K562 (cell line): ENCODE measurements around the gene CALM3. TPM values are rescaled to one million over a fixed set of nuclear protein-coding genes. Genes with fewer than 3 reads are reported as not detected.
A peak's percentile ranks its signal among the peaks of the same experiment; 100 is the strongest.

Experiments used
- ATF1 ChIP-seq, 2 experiments: fragments of 450-650 bp in 1 of 2; IDR thresholded peaks; 2 replicates each; pipeline ENCODE4 v1.6.1; 2016; ENCODE audit warnings: missing compliant biosample characterization in 1 of 2, missing genetic modification characterization in 1 of 2
- CEBPB ChIP-seq: fragments of 450-650 bp; IDR thresholded peaks from 2 replicates; pipeline ENCODE4 v1.6.1; 2016; ENCODE audit warnings: missing genetic modification characterization, missing compliant biosample characterization
- JUN ChIP-seq, 2 experiments: sonication (generic) in 1 of 2; formaldehyde crosslinking in 1 of 2; IDR thresholded peaks; 2 replicates each; pipeline versions ENCODE4 v1.6.1 to v1.8.0; 2012 to 2022; ENCODE audit warnings: borderline replicate concordance in 2 of 2, mild to moderate bottlenecking in 2 of 2, improper control_type of control experiment in 1 of 2, low read depth in 1 of 2, low read length in 1 of 2, missing genetic modification reagents in 1 of 2
- MEIS2 ChIP-seq: fragments of 450-650 bp; IDR thresholded peaks from 2 replicates; pipeline ENCODE4 v1.6.1; 2014; ENCODE audit warnings: mild to moderate bottlenecking; ENCODE audit not compliant: partially characterized antibody
- NFXL1 ChIP-seq: fragments of 450-650 bp; formaldehyde crosslinking; IDR thresholded peaks from 2 replicates; pipeline ENCODE4 v1.4.0; 2021; ENCODE audit warnings: mild to moderate bottlenecking
- NUFIP1 ChIP-seq: fragments of 450-650 bp; IDR thresholded peaks from 2 replicates; pipeline ENCODE4 v1.6.1; 2018; ENCODE audit not compliant: partially characterized antibody
- PKNOX1 ChIP-seq: fragments of 450-650 bp; IDR thresholded peaks from 2 replicates; pipeline ENCODE4 v1.6.1; 2016
- RBM15 ChIP-seq: fragments of 200-400 bp; formaldehyde crosslinking; IDR thresholded peaks from 2 replicates; pipeline ENCODE4 v1.6.1; 2018; ENCODE audit warnings: mild to moderate bottlenecking, low read length, moderate library complexity; ENCODE audit not compliant: insufficient read depth
- SMAD2 ChIP-seq: fragments of 150-350 bp; IDR thresholded peaks from 2 replicates; pipeline ENCODE4 v1.6.1; 2014; ENCODE audit warnings: low read depth, mild to moderate bottlenecking, low read length
- VEZF1 ChIP-seq: fragments of 200-800 bp; sonication (Bioruptor generic); IDR thresholded peaks from 2 replicates; pipeline ENCODE4 v1.6.1; 2017; ENCODE audit warnings: missing genetic modification characterization, missing compliant biosample characterization
- ZBTB40 ChIP-seq, 2 experiments: fragments of 450-650 bp in 1 of 2; sonication (generic) in 1 of 2; formaldehyde crosslinking in 1 of 2; IDR thresholded peaks; 2 replicates each; pipeline versions ENCODE4 v1.7.1 to v1.9.0; 2016 to 2022; ENCODE audit warnings: inconsistent platforms in 1 of 2, mild to moderate bottlenecking in 1 of 2, missing genetic modification reagents in 1 of 2
- ZFX ChIP-seq: sonication (generic); formaldehyde crosslinking; IDR thresholded peaks from 2 replicates; pipeline ENCODE4 v1.8.0; 2022; ENCODE audit warnings: mild to moderate bottlenecking, missing genetic modification reagents, moderate library complexity
- ZNF184 ChIP-seq: sonication (generic); formaldehyde crosslinking; IDR thresholded peaks from 2 replicates; pipeline ENCODE4 v1.5.0; 2020; ENCODE audit warnings: missing genetic modification reagents
- ZNF354B ChIP-seq: fragments of 250-450 bp; sonication (Bioruptor Pico); IDR thresholded peaks from 2 replicates; pipeline ENCODE4 v1.4.0; 2020
- ZNF778 ChIP-seq: fragments of 450-650 bp; formaldehyde crosslinking; IDR thresholded peaks from 2 replicates; pipeline ENCODE4 v1.4.0; 2020; ENCODE audit warnings: mild to moderate bottlenecking, moderate library complexity
- polyA plus RNA-seq, 8 experiments: library from polyadenylated mRNA; depleted of rRNA in 4 of 8; stranded (reverse) in 5 of 8; unstranded in 3 of 8; fragments of >200 nt; fragmentation: Nextera tagmentation in 2 of 8; fragmentation: Illumina TruSeq in 1 of 8; extraction: Ambion mirVana in 2 of 8; extraction: Trizol in 1 of 8; gene quantifications; 2 replicates each; pipeline versions ENCODE4 v1.2.1 to v1.2.3, GENCODE V29; 2011 to 2014; ENCODE audit warnings: inconsistent platforms in 1 of 8, missing spikeins in 1 of 8
- total RNA-seq, 7 experiments: library from RNA; depleted of rRNA in 6 of 7; stranded (reverse); fragments of >200 nt in 6 of 7; fragmentation: Illumina TruSeq in 2 of 7; extraction: Trizol in 2 of 7; gene quantifications; 2 replicates each; pipeline versions ENCODE4 v1.2.1 to v1.2.3, GENCODE V29; 2011 to 2021; ENCODE audit warnings: low replicate concordance in 1 of 7

The CALM3 gene
- total and polyA plus RNA-seq, 9 of the 15 experiments (the other 6 are each of a cell fraction or from before 2014, with no cell fraction given), result 34.6 to 350 (median 156) TPM

- TF ChIP-seq ZBTB40 (IDR thresholded peaks at IDR 0.05), result no peak
- no peak for TF ChIP-seq ZBTB40 (CRISPR knock-in tag; IDR thresholded peaks at IDR 0.05)
- TF ChIP-seq RBM15, result no peak
- TF ChIP-seq NFXL1 (CRISPR knock-in tag), result no peak
- no peak for TF ChIP-seq ATF1 (CRISPR knock-in tag; IDR thresholded peaks at IDR 0.05)
- TF ChIP-seq ATF1 (tag; IDR thresholded peaks at IDR 0.05), result 0 out of 2 replicates have a peak, but pooled peaks have one; percentile 17
- TF ChIP-seq MEIS2, result peak; percentile 4
- peak; percentile 29; the same call in 1 of the 2 replicates for TF ChIP-seq PKNOX1
- TF ChIP-seq ZNF354B, result no peak
- TF ChIP-seq SMAD2, result no peak
- peak; percentile 2; the same call in 1 of the 2 replicates for TF ChIP-seq VEZF1 (CRISPR knock-in tag)
- no peak for TF ChIP-seq CEBPB
- no peak for TF ChIP-seq ZNF778 (CRISPR knock-in tag)
- TF ChIP-seq NUFIP1, result no peak
- no peak; the same call in 1 of the 2 replicates for TF ChIP-seq ZFX (CRISPR knock-in tag)
- TF ChIP-seq JUN (IDR thresholded peaks at IDR 0.05; ENCODE audit: borderline replicate concordance, low read depth, low read length), result no peak
- no peak for TF ChIP-seq JUN (CRISPR knock-in tag; IDR thresholded peaks at IDR 0.05; ENCODE audit: borderline replicate concordance)
- no peak for TF ChIP-seq ZNF184
Measured at GRCh38 chr19:46621191-46622117, 20.3 kb downstream of the CALM3 start (continued).
